GM19463 (cell line): ENCODE results near the gene HTR2B.
"Not testable (repeated sequence)": the region's sequence is repeated elsewhere in the genome, so short reads cannot be mapped to it uniquely, and the experiment has no call there.

ENCODE experiments used
- ATAC-seq: cut with Tn5 transposase; IDR thresholded peaks from one replicate; pipeline ENCODE4 v1.9.1; 2021; ENCODE audit warnings: mild to moderate bottlenecking, moderate library complexity; ENCODE audit not compliant: unreplicated experiment

HTR2B gene

GRCh38 chr2:231134910-231135655 lies 10.2 kb upstream of the HTR2B start:
- no peak for ATAC-seq

DNA sequence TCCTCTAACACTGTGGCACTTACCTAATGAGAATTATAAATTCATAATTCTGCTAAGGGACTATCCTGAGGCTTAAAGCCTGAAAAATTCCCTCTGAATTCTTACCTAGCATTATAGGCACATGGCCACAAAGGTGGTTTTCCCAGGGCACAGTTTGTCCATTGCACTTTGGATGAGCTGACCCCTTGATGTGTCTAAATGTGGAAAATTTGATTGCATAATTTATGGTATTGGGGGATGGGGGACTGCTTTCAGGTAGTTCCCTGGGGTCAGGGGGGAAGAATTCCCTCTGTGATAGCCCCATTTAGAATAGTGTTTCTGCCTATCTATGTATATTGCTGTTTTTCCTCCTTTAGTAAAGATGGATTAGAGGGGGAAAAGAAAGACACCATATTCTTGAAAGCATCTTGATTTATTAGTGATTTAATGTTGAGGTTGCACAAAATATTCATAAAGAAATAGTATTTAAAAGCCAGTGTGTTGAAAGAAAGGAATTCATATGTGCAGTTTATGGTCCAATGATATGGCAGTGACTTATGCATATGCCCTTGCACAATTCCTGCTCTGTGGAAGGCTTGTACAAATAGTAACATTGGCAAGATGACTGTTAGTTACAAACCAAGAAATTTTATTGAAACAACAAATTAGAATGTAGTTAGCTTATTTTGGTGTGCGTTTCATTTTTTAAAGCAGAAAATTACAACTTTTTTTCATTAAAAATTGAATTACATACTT lies 8.7 kb upstream of the HTR2B start:
- no peak for ATAC-seq

- no peak for ATAC-seq
These were observed 7.3 kb upstream of the HTR2B start for GRCh38 chr2:231132129-231132528.

DNA sequence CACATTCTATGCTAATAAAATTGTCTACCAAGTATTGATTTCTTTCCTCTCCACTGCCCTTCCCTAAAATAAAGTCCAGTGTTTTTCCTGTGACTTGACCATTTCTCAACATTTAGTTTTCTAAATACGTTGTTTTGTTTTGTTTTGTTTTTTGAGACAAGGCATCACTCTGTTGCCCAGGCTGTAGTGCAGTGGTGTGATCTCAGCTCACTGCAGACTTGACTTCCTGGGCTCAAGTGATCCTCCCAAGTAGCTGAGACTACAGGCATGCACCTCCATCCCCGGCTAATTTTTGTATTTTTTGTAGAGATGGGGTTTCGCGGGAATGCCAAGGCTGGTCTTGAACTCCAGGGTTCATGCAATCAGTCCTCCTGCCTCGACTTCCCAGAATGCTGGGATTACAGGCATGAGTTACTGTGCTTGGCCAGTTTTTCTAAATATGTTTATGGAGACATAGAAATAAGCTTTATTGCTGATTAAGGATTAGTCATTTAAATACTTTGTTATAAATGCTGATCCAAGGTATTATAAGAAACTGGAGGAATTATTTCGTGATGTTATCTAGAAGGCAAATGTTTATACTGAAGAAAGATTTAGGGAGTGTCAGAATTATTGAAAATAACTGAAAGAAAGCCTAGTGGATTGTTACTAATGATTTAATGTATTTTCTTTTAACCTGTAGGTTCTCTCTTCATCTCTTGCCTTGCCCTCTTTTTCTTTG lies 5.7 kb upstream of the HTR2B start:
- no peak for ATAC-seq

- ATAC-seq = no peak
These were observed 4.4 kb upstream of the HTR2B start for GRCh38 chr2:231129216-231129615.

DNA sequence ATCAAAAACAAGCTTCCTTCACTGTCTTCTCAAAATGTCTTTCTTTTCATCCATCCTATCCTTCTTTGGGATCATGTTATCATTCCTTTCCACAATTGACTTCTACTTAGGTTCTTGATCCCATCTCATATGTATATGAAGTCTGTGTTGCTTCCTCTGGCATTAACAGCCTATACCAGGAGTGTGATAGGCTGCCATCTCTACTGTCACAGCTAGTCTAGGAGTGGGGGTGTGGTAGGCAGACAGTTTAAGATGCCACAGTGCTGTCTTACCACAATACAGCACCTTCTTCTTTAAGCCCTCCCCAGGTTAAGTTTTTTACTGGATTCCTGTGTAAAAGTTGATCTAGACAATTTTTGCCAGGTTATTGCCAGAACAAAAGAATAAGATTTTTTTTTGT lies 3.7 kb upstream of the HTR2B start:
- ATAC-seq = no peak

- ATAC-seq = no peak
These were observed 3.1 kb upstream of the HTR2B start for GRCh38 chr2:231127936-231128335.

DNA sequence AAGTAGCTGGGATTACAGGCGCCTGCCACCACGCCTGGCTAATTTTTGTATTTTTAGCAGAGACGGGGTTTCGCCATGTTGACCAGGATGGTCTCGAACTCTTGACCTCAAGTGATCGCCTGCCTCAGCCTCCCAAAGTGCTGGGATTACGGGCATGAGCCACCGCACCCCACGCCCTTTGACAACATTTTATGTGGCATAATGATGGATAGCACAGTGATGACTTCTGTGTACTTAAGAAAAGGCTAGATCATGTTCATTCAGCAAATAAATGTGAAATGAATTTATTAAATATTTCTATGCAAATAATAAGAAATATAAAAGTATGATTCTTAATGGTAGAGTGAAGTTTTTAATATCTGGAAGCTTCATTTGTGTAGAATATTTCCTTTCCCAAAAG lies 2.6 kb upstream of the HTR2B start:
- ATAC-seq = no peak

GRCh38 chr2:231126123-231126522 lies 1.3 kb upstream of the HTR2B start:
- ATAC-seq = no peak

DNA sequence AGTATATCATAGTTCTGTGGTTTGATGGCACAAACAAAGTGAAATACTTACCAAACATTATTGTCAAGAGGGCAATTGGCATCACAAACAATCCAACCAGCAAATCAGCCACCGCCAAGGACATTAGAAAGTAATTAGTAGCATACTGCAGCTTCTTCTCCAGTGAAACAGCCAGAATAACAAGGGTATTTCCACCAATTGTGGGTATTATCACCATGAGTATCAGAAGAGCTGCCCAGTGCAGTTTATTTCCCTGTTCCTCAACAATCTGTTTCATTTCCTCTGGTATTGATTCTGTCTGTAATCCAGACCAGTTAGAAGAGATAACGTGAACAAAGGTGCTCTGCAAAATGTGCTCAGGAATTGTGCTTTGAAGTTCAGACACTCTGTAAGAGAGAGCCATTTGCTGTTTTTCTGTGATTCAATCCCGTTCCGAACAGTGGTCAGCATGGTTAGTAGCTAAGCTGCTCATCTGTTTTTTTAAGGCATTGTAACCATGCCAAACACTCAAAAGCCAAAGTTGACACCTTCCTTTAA lies 1.4 kb downstream of the HTR2B start:
- ATAC-seq = no peak

GRCh38 chr2:231118614-231118942 lies 6.3 kb downstream of the HTR2B start:
- no peak for ATAC-seq

- no peak for ATAC-seq
These were observed 6.8 kb downstream of the HTR2B start for GRCh38 chr2:231117922-231118613.

DNA sequence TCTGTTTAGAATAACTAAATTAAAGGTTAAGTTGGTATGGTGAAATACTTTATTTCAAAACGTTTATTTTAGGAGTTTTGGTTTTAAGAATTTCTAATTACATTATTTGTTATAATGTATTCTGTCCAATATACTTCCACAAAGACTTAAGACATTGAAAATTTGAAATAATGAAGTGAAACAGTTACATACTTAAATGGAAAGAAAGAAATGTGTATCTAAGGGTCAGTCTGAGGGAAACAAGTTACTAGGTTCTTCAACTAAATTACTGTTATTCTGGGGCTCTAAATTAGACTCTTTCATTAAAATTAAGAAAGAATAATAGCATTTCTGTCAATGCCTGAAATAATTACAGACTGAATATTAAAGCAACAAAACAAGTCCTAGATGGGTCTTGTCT lies 7.7 kb downstream of the HTR2B start:
- ATAC-seq = no peak

DNA sequence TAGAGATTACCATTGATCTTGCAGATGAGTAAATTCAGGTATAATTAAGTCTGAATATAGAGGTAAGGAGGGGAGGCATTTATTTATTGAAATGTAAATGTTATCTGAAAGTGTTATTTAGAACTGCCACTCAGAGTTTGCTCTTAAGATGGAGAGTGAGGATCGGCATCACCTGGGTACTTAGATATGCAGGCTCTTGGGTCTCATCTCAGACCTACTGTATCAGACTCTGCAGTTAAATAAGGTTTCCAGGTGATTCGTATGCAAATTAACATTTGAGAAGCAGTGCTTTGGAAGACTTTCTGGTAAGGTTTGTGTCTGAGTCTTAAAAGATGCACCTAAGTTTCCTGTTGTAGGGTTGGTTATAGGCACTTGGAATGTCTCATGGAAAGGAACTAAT lies 9.2 kb downstream of the HTR2B start:
- ATAC-seq = no peak

DNA sequence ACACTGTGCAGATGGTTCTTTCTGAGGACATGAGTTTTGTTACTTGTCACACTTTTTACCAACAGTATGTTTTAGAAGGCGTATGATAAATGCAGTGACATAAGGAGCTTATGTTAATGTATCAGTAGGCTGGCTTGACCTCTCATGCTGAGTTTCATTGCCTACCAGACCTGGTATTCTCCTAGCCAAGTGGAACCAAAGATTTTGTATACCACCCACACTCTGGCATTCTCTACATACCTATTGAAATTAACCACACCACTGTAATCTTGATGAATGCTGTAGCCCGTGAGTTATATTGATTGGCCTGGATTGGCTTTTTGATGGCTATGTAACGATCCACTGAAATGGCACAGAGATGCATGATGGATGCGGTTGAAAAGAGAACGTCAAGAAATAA lies 11.4 kb downstream of the HTR2B start:
- no peak for ATAC-seq

- ATAC-seq = no peak
These were observed 12.9 kb downstream of the HTR2B start for GRCh38 chr2:231111987-231112386.

DNA sequence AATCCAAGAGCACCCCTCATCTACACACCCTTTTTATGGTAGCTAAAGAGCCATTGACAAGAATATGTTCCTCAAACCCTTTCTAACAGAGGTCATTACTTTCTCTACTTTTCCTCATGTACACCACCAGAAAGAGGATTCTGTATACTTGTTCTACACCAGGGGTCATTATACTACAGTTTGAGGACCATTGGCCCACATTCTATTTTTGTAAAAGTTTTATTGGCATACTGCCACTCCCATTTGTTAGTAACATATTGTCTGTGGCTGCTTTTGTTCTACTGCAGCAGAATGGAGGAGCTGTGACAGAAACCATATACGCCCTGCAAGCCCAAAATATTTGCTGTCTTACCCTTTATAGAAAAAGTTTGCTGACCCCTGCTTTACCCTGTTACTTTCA lies 14.3 kb downstream of the HTR2B start:
- ATAC-seq = no peak

DNA sequence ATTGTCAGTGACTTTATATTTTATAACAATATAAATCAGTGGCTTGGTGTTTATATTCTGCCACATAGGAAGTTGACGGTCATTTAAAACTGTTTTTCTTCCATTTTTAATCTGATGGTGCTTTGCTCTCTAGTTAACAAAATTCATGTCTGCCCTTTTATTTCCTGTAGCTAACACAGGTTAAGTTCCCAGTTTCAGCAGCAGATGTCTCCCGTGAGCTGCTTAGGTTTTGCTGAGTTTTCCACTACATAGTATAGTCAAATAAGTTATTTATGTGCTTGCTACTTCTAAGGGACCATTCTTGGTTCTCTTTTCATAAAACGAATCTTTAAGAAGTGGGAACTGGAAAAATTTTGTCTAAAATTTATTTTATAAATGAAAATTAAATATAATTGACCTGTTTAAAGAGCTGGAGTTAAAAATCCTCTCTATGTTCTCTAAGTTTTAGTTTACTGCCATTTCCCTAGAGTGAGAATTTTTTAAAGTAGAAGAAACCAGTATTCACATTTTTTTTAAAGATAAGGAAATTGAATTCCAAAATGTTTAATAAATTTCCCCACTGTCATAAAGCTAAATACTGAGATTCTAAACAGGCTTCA lies 20.6 kb downstream of the HTR2B start:
- ATAC-seq = no peak

DNA sequence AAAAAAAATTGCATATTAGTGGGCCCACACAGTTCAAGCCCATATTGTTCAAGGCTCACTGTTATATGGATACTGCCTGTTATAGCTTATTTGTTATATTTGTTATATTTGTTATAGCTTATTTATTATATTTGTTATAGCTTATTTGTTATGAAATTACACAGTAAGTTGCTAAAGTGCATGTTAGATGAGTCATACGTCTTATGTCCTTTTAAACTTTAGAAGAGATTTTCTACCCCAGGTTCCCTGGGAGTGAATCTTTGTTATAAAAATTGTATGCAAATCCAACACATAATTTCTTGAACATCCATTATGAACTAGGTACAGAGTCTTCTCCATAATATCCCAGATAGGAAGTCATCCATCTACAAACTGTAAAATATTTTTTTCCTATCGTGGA lies 22.1 kb downstream of the HTR2B start:
- no peak for ATAC-seq

GRCh38 chr2:231100990-231101389 lies 23.9 kb downstream of the HTR2B start:
- no peak for ATAC-seq

- ATAC-seq = not testable (repeated sequence)
These were observed 24.5 kb downstream of the HTR2B start for GRCh38 chr2:231100321-231100720.
